ENCODE results near the gene PRG2.

PRG2 gene

DNA sequence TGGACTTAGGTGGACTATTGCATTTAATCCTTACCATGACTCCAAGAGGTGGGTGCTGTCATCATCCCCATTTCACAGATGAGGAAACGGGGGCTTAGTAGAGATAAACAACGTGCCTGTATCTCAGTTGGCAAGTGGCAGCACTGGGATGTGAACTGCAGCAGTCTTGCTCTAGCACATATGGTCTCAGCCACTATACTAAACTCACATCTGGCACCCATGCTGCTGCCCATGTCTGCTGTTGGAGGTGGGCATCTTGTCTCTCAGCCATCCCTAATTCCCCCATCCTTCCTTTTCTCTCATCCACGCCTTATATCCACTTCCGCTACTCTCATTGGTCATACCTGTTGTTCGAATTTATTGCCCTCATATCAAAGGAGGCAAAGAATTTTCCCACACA lies 13.3 kb downstream of the PRG2 start:
- H3K4me3 ChIP-seq (replicated peaks; ENCODE audit: low read depth, low read length) = no peak overlapping the region
- TF ChIP-seq, protein P1, sequence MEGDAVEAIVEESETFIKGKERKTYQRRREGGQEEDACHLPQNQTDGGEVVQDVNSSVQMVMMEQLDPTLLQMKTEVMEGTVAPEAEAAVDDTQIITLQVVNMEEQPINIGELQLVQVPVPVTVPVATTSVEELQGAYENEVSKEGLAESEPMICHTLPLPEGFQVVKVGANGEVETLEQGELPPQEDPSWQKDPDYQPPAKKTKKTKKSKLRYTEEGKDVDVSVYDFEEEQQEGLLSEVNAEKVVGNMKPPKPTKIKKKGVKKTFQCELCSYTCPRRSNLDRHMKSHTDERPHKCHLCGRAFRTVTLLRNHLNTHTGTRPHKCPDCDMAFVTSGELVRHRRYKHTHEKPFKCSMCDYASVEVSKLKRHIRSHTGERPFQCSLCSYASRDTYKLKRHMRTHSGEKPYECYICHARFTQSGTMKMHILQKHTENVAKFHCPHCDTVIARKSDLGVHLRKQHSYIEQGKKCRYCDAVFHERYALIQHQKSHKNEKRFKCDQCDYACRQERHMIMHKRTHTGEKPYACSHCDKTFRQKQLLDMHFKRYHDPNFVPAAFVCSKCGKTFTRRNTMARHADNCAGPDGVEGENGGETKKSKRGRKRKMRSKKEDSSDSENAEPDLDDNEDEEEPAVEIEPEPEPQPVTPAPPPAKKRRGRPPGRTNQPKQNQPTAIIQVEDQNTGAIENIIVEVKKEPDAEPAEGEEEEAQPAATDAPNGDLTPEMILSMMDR (IDR thresholded peaks at IDR 0.05; ENCODE audit: low read length, missing control alignments) = no peak
- no peak for DNase-seq (ENCODE audit: low read depth)

DNA sequence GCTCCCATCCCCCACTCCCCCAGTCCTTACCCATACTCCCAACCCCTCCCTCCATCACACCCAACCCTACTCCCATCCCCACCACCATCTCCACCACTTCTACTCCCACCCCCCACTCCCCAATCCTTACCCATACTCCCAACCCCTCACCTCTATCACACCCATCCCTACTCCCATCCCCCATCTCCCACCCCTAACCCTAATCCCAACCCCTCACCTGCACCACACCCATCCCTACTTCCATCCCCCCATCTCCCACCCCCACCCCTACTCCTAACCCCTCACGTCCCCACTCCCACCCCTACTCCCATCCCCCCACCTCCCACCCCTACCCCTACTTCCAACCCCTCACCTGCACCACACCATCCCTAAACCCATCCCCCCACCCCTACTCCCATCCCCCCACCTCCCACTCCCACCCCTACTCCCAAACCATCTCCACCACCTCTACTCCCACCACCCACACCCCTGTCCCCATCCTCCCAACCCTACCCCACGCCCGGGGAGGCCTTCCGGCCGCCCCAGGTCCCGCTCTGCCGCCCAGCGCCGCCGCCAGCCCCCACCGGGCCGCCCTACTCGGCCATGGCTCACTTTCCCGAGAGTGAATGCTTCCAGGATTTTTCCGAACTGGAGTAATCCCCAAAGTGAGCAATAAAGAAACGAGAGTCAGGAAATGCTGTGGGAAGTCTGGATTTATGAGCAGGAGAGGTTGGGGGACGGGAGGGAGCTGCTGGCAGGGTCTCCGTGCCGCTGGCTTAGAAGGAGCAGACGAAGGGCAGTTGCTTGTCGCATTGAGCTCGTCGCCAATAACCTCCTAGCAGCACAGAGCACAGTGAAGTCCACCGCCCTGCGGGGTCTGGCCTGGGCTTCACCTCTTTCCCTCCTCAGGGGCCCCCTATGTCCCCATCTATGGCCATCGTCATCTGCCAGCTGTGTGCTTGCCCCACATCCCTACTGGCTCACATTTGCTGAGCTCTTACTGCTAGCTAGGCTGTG lies 14.1 kb downstream of the PRG2 start:
- DNase-seq (ENCODE audit: low read depth) = no peak
- no peak overlapping the region for H3K4me3 ChIP-seq (replicated peaks; ENCODE audit: low read depth, low read length)
- TF ChIP-seq, protein P1 (IDR thresholded peaks at IDR 0.05; ENCODE audit: low read length, missing control alignments) = no peak

DNA sequence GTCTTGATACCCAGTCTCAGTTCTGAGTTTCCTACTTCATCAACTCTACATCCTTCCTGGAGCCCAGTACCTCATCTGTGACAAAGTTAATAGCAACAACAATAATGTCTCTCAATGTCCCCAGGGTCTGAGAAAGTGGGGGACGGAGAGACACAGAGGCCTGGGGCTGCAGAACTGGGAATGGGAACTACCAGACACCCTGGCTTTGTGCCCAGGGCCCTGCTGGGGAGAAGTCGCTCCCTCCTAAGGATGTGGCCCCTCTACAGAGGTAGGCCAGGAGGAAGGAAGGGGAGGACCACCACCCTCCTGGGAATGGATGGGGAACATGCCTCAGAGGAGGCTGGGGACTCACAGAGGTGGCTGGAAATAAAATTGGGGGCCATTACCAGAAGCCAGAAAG lies 15.0 kb downstream of the PRG2 start:
- TF ChIP-seq, protein P1 (IDR thresholded peaks at IDR 0.05; ENCODE audit: low read length, missing control alignments) = no peak
- DNase-seq (ENCODE audit: low read depth) = no peak
- no peak overlapping the region for H3K4me3 ChIP-seq (replicated peaks; ENCODE audit: low read depth, low read length)

DNA sequence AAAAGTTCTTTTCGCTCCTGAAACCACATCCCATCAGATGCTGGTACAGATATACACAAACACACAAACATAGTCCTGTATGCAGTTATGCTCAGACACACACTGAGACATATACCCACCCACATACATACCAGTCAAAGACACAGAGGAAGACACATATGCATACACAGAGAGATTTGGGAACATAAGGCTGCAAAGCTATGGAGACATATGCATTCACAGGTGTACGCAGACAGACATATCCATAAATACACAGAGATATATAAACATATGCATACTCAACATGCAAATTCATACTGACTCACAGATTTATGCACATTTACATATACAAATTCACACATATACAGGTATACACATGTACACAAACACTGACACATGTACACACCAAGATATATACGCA lies 15.5 kb downstream of the PRG2 start:
- H3K4me3 ChIP-seq (replicated peaks; ENCODE audit: low read depth, low read length) = no peak overlapping the region
- TF ChIP-seq, protein P1 (IDR thresholded peaks at IDR 0.05; ENCODE audit: low read length, missing control alignments) = no peak
- no peak for DNase-seq (ENCODE audit: low read depth)

DNA sequence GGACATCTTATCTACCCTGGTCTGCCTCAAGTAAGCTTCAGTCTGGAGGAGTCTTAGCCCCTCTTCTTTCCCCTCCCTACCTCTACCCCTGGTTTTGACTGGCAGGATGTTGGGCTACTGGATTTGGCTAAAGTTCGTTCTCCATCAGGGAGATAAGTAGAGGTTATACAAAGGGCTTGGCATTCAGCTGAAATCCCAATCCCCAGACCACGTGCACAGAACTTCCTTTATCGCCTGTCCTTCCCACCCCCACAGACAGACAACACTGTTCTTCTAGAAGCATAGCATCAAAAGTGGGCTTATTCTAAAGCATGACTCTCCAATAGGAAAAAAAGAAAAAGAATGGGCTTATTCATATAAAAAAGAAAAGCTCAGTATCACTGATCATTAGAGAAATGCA lies 17.3 kb downstream of the PRG2 start:
- DNase-seq (ENCODE audit: low read depth) = no peak
- no peak overlapping the region for H3K4me3 ChIP-seq (replicated peaks; ENCODE audit: low read depth, low read length)
- TF ChIP-seq, protein P1 (IDR thresholded peaks at IDR 0.05; ENCODE audit: low read length, missing control alignments) = no peak

DNA sequence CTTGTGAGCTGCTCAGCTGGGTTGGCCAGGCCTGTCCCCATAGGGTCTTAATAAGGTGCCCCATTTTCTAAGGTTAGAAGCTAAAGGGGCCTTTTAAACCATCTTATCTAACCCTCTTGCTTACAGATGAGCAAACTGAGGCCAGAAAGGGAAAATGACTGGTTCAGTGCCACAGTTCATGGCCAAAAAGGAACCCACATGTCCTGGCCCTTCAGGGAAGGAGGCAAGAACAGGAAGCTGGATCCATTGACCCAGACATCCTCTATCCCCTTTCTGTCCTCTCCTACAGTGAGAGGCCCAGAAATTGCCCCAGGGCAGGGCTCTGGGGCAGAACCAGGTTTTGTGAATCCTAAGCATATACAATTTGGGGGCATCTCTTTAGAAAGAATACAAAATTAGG lies 19.5 kb downstream of the PRG2 start:
- DNase-seq (ENCODE audit: low read depth) = no peak
- TF ChIP-seq, protein P1 (IDR thresholded peaks at IDR 0.05; ENCODE audit: low read length, missing control alignments) = no peak
- no peak overlapping the region for H3K4me3 ChIP-seq (replicated peaks; ENCODE audit: low read depth, low read length)
